Fibroblast of lung (primary cell): ENCODE measurements around the gene UBL5. TPM values are rescaled to one million over a fixed set of nuclear protein-coding genes. Genes with fewer than 3 reads are reported as not detected.

Source experiments
- DNase-seq, 2 donors: peaks; one replicate each; pipeline versions ENCODE4 v3.0.0 to v3.0.0-alpha.2; 2010; ENCODE audit warnings: low read depth in 2 of 2
- H2AFZ ChIP-seq: 2 replicates; pipeline ENCODE4 v1.5.1; 2012; ENCODE audit warnings: low read length, control low read depth, inconsistent platforms
- H3K27ac ChIP-seq: 2 replicates; pipeline ENCODE4 v1.5.1; 2011; ENCODE audit warnings: low read length, control low read depth; ENCODE audit not compliant: insufficient read depth
- H3K27me3 ChIP-seq: 2 replicates; pipeline ENCODE4 v1.5.1; 2011; ENCODE audit warnings: mild to moderate bottlenecking, low read length; ENCODE audit not compliant: control insufficient read depth, insufficient read depth
- H3K36me3 ChIP-seq: 2 replicates; pipeline ENCODE4 v1.5.1; 2011; ENCODE audit warnings: low read length; ENCODE audit not compliant: control insufficient read depth, insufficient read depth
- H3K4me1 ChIP-seq: 2 replicates; pipeline ENCODE4 v1.5.1; 2011; ENCODE audit warnings: low read length; ENCODE audit not compliant: control insufficient read depth, insufficient read depth; ENCODE audit errors: extremely low read depth
- H3K4me2 ChIP-seq: 2 replicates; pipeline ENCODE4 v1.5.1; 2011; ENCODE audit warnings: low read length, control low read depth; ENCODE audit not compliant: insufficient read depth; ENCODE audit errors: extremely low read depth
- H3K4me3 ChIP-seq, 4 experiments: fragments of 200-600 bp in 1 of 4; sonication (generic) in 1 of 4; replicated peaks in 1 of 4; 2 replicates each; pipeline ENCODE4 v1.5.1; 2011 to 2016; ENCODE audit warnings: low read length in 4 of 4, low read depth in 3 of 4, mild to moderate bottlenecking in 3 of 4, control low read depth in 2 of 4, inconsistent platforms in 1 of 4, mixed read lengths in 1 of 4; ENCODE audit not compliant: insufficient read depth in 1 of 4; ENCODE audit errors: control extremely low read depth in 1 of 4
- H3K79me2 ChIP-seq: 2 replicates; pipeline ENCODE4 v1.5.1; 2012; ENCODE audit warnings: mild to moderate bottlenecking, low read length, inconsistent platforms; ENCODE audit not compliant: control insufficient read depth, insufficient read depth
- H3K9ac ChIP-seq: 2 replicates; pipeline ENCODE4 v1.5.1; 2011; ENCODE audit warnings: mild to moderate bottlenecking, low read length, control low read depth; ENCODE audit not compliant: insufficient read depth
- H3K9me3 ChIP-seq: 2 replicates; pipeline ENCODE4 v1.5.1; 2012; ENCODE audit warnings: low read depth, low read length; ENCODE audit not compliant: control insufficient read depth, insufficient read depth
- H4K20me1 ChIP-seq: 2 replicates; pipeline ENCODE4 v1.5.1; 2011; ENCODE audit warnings: low read length; ENCODE audit not compliant: control insufficient read depth, insufficient read depth; ENCODE audit errors: extremely low read depth
- EZH2 ChIP-seq: IDR thresholded peaks from 2 replicates; pipeline ENCODE4 v1.5.1; 2012; ENCODE audit warnings: low read length, control low read depth, mild to moderate bottlenecking; ENCODE audit errors: missing control alignments
- polyA plus RNA-seq, 2 donors: library from polyadenylated mRNA; depleted of rRNA in 1 of 2; stranded (reverse) in 1 of 2; unstranded in 1 of 2; fragments of >200 nt; gene quantifications; 2 replicates each; pipeline ENCODE4 v1.2.1, GENCODE V29; 2011 to 2012; ENCODE audit warnings: missing spikeins in 1 of 2
- total RNA-seq: library from RNA; depleted of rRNA; stranded (reverse); fragments of >200 nt; gene quantifications from 2 replicates; pipeline ENCODE4 v1.2.1, GENCODE V29; 2014
- TF ChIP-seq, protein P1 (sequence below), 2 donors: IDR thresholded peaks in 1 of 2; conservative IDR thresholded peaks in 1 of 2; 1 replicate in 1 of 2; 2 replicates in 1 of 2; pipeline ENCODE4 v1.5.1; 2011 to 2012; ENCODE audit warnings: low read length in 2 of 2, control low read depth in 1 of 2, inconsistent platforms in 1 of 2, low read depth in 1 of 2, mild to moderate bottlenecking in 1 of 2

UBL5 gene
- total and polyA plus RNA-seq, 2 donors (not counting 1 experiment from before 2014, with no cell fraction given): 154 to 1,038 TPM

DNA sequence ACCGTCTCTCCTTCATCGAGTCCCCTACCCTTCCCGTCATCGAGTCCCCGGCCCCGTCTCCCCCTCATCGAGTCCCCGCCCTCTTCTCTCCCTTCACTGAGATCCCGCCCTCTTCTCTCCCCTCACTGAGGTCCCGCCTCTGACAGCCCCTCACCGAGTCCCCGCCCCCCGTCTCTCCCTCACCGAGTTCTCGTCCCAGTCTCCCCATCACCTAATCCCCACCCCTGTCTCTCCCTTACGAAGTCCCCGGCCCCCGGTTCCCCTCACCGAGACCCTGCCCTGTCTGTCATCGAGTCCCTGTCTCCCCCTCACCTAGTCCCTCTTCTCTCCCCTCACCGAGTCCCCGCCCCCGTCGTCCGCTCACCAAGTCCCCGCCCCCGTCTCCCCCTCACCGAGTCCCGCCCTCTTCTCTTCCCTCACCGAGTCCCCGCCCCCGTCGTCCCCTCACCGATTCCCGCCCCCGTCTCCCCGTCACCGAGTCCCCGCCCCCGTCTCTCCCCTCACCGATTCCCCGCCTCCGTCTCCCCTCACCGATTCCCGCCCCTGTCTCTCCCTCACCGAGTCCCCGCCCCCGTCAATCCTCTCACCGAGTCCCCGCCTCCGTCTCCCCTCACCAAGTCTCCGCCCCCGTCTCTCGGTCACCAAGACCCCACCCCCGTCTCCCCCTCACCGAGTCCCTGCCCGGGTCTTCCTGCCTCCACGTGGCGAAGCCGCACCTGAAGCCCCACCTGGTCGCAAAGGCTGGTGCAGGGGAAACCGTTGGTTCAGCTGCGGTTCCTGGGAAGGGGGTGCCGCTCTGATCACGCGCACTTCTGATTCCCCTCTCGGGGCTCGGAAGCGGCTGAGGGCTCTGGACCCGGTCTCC is 35.3 kb upstream of the UBL5 start:
- H3K79me2 ChIP-seq: no peaks in the 10 kb centered on the region
- peak overlapping the region; percentile 65 for H3K27ac ChIP-seq
- DNase-seq: peak; percentile 91 to 93
- no peaks in the 10 kb centered on the region for H4K20me1 ChIP-seq
- H3K27me3 ChIP-seq: no peaks in the 10 kb centered on the region
- no peaks in the 10 kb centered on the region for H3K36me3 ChIP-seq
- no peaks in the 10 kb centered on the region for H3K4me1 ChIP-seq
- TF ChIP-seq, protein P1, sequence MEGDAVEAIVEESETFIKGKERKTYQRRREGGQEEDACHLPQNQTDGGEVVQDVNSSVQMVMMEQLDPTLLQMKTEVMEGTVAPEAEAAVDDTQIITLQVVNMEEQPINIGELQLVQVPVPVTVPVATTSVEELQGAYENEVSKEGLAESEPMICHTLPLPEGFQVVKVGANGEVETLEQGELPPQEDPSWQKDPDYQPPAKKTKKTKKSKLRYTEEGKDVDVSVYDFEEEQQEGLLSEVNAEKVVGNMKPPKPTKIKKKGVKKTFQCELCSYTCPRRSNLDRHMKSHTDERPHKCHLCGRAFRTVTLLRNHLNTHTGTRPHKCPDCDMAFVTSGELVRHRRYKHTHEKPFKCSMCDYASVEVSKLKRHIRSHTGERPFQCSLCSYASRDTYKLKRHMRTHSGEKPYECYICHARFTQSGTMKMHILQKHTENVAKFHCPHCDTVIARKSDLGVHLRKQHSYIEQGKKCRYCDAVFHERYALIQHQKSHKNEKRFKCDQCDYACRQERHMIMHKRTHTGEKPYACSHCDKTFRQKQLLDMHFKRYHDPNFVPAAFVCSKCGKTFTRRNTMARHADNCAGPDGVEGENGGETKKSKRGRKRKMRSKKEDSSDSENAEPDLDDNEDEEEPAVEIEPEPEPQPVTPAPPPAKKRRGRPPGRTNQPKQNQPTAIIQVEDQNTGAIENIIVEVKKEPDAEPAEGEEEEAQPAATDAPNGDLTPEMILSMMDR (conservative IDR thresholded peaks at IDR 0.05 in 1 of 2, IDR thresholded peaks at IDR 0.05 in 1 of 2; ENCODE audit: low read depth in 1 of 2, low read length in 2 of 2): no peak
- TF ChIP-seq EZH2: no peak
- no peaks in the 10 kb centered on the region for H3K9me3 ChIP-seq
- H2AFZ ChIP-seq: peak overlapping the region; percentile 95
- peak overlapping the region; percentile 69 to 75 (median 74) for H3K4me3 ChIP-seq
- peak overlapping the region; percentile 66 for H3K9ac ChIP-seq
- H3K4me2 ChIP-seq: peak overlapping the region; percentile 78

DNA sequence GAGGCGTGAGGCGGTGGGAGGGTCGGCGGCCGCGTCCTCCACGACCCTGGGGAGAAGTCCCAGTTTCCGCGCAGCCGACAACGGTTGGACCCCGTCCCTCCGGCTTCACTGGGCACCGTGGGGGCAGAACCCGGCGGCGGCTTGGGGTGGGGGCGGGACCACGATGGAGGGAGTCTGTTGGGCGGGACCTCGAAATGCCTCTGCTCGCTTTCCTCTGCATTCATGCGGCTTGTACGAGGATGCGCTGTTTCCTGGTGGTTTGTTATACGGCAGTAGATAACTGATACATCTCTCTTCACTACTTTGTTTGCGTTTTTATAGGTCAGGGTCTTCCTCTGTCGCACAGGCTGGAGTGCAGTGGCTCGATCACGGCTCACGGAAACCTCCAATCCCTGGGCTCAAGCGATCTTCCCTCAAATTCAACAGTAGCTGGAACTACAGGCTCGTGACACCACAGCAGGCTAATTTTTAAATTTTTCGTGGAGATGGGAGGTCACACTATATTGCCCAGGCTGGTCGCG is 34.6 kb upstream of the UBL5 start:
- H3K36me3 ChIP-seq: no peaks in the 10 kb centered on the region
- no peaks in the 10 kb centered on the region for H3K9me3 ChIP-seq
- peak overlapping the region; percentile 78 for H3K4me2 ChIP-seq
- no peak for TF ChIP-seq EZH2
- TF ChIP-seq, protein P1 (conservative IDR thresholded peaks at IDR 0.05 in 1 of 2, IDR thresholded peaks at IDR 0.05 in 1 of 2; ENCODE audit: low read depth in 1 of 2, low read length in 2 of 2): no peak
- no peaks in the 10 kb centered on the region for H3K4me1 ChIP-seq
- no peaks in the 10 kb centered on the region for H3K27me3 ChIP-seq
- DNase-seq: peak; percentile 44 to 58
- peak overlapping the region; percentile 69 to 75 (median 74) for H3K4me3 ChIP-seq
- H3K27ac ChIP-seq: peak overlapping the region; percentile 38
- H2AFZ ChIP-seq: peak overlapping the region; percentile 95
- H3K79me2 ChIP-seq: no peaks in the 10 kb centered on the region
- peak overlapping the region; percentile 66 for H3K9ac ChIP-seq
- H4K20me1 ChIP-seq: no peaks in the 10 kb centered on the region

DNA sequence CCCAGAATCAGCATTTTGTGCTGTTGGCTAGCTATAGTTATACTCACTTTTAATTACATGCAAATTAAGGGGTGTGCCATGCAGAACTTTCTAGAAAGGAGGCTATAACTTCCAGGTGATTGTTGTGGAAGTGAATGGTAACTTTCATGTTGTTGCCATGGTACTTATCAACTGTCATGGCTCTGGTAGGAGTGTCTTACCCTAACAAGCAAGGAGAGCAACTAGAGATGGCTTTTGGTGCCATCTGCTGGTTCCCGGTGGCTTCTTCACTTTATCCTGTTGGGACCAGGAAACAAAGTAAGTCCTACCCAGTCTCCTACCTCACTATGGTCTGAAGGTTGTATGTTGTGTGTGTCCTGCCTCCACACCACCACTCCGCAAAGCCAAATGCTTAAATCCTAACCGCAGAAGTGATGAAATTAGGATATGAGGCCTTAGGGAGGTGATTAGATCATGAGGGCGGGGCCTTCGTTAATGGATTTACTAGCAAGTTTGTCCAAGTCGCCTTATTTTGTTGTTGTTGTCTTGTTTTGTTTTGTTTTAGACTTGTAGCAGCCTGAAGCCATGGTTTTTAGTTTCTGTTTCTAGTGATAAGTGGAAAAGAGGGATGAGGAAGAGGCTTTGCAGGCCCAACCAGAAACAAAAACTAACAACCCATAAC is 31.5 kb upstream of the UBL5 start:
- TF ChIP-seq EZH2: no peak
- TF ChIP-seq, protein P1 (conservative IDR thresholded peaks at IDR 0.05 in 1 of 2, IDR thresholded peaks at IDR 0.05 in 1 of 2; ENCODE audit: low read depth in 1 of 2, low read length in 2 of 2): peak; percentile 84 to 91
- Histone ChIP-seq H3K4me2 (no peak overlapping the region), H3K4me3 (no peak overlapping the region), H3K36me3 (no peaks in the 10 kb centered on the region), H3K4me1 (no peaks in the 10 kb centered on the region), H3K27me3 (no peaks in the 10 kb centered on the region), H2AFZ (peak overlapping the region; percentile 38), H3K9me3 (no peaks in the 10 kb centered on the region), H3K27ac (no peak overlapping the region), H4K20me1 (no peaks in the 10 kb centered on the region), H3K79me2 (no peaks in the 10 kb centered on the region), H3K9ac (no peak overlapping the region)
- peak; percentile 87 to 91 for DNase-seq
